Activated naive CD8-positive, alpha-beta T cell treated with anti-CD3 and anti-CD28 coated beads, Interleukin-2, amount 50 U/mL, for 24 hours (primary cell): ENCODE data around the gene B3GAT3.
"Not testable (repeated sequence)": the region's sequence is repeated elsewhere in the genome, so short reads cannot be mapped to it uniquely, and the experiment has no call there.

ENCODE experiments used
- ATAC-seq: fragments of 150-1000 bp; cut with Tn5 transposase; one replicate; pipeline ENCODE4 v1.10.0; 2021
- DNase-seq: peaks from one replicate; pipeline ENCODE4 v3.0.0; 2021
- H3K27ac Mint-ChIP-seq: one replicate; pipeline ENCODE4 v1.8.0; 2021; ENCODE audit warnings: mild to moderate bottlenecking, mixed read lengths
- H3K27me3 Mint-ChIP-seq: one replicate; pipeline ENCODE4 v1.8.0; 2021; ENCODE audit warnings: mixed read lengths
- H3K36me3 Mint-ChIP-seq: one replicate; pipeline ENCODE4 v1.8.0; 2021; ENCODE audit warnings: low read depth, mixed read lengths
- H3K4me1 Mint-ChIP-seq: one replicate; pipeline ENCODE4 v1.8.0; 2021; ENCODE audit warnings: mixed read lengths
- H3K4me3 Mint-ChIP-seq: one replicate; pipeline ENCODE4 v1.8.0; 2021; ENCODE audit warnings: mild to moderate bottlenecking, moderate library complexity, mixed read lengths
- H3K9me3 Mint-ChIP-seq: one replicate; pipeline ENCODE4 v1.8.0; 2021; ENCODE audit warnings: mixed read lengths

The B3GAT3 gene

DNA sequence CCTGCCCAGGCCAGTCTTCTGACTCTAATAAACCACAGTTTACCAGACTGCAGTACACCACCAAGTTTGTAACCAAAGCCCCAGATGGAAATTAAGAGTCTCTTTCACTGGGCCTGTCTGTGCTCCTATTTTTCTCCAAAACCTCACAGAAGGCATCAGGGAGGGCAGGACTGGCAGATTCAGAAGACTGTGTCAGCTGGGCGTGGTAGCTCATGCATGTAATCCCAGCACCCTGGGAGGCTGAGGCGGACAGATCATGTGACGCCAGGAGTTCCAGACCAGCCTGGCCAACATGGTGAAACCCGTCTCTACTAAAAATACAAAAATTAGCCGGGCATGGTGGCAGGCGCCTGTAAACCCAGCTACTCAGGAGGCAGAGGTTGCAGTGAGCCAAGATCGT lies 36.4 kb downstream of the B3GAT3 start:
- not testable (repeated sequence) for H3K4me3 Mint-ChIP-seq, ATAC-seq, H3K27ac Mint-ChIP-seq, DNase-seq, H3K27me3 Mint-ChIP-seq, H3K9me3 Mint-ChIP-seq
- Mint-ChIP-seq H3K36me3 (peaks cover 28% of the 10 kb centered on the region), H3K4me1 (peaks cover 24% of the 10 kb centered on the region)

DNA sequence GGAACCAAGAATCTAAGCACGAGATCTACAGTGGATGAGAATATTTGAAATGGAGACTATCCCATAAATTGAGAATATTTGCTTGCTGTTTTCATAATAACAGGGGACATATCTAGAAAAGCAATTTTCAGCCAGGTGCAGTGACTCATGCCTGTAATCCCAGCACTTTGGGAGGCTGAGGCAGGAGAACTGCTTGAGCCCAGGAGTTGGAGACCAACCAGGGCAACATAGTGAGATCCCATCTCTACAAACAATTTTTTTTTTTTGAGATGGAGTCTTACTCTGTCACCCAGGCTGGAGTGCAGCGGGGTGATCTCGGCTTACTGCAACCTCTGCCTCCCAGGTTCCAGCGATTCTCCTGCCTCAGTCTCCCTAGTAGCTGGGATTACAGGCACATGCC lies 40.1 kb downstream of the B3GAT3 start:
- not testable (repeated sequence) for DNase-seq, H3K4me3 Mint-ChIP-seq, H3K27ac Mint-ChIP-seq, H3K9me3 Mint-ChIP-seq, H3K27me3 Mint-ChIP-seq, H3K4me1 Mint-ChIP-seq, ATAC-seq
- peaks cover 20% of the 10 kb centered on the region for H3K36me3 Mint-ChIP-seq

GRCh38 chr11:62580959-62581715 lies 40.6 kb downstream of the B3GAT3 start:
- Mint-ChIP-seq H3K9me3 (no peaks in the 10 kb centered on the region), H3K27me3 (no peaks in the 10 kb centered on the region), H3K4me3 (no peak overlapping the region), H3K27ac (peak overlapping the region; percentile 67), H3K36me3 (peaks cover 19% of the 10 kb centered on the region), H3K4me1 (peaks cover 4% of the 10 kb centered on the region)
- DNase-seq (no peak), ATAC-seq (no peak)

- Mint-ChIP-seq H3K4me1 (peaks cover 9% of the 10 kb centered on the region), H3K4me3 (no peak overlapping the region), H3K9me3 (no peaks in the 10 kb centered on the region), H3K36me3 (peaks cover 22% of the 10 kb centered on the region), H3K27ac (no peak overlapping the region), H3K27me3 (no peaks in the 10 kb centered on the region)
- DNase-seq, result no peak
- ATAC-seq, result no peak
Observed at GRCh38 chr11:62579252-62579651, 42.5 kb downstream of the B3GAT3 start.

- H3K9me3 Mint-ChIP-seq, result no peaks in the 10 kb centered on the region
- peaks cover 26% of the 10 kb centered on the region for H3K36me3 Mint-ChIP-seq
- peaks cover 15% of the 10 kb centered on the region for H3K4me1 Mint-ChIP-seq
Observed at GRCh38 chr11:62578541-62578940, 43.2 kb downstream of the B3GAT3 start.

DNA sequence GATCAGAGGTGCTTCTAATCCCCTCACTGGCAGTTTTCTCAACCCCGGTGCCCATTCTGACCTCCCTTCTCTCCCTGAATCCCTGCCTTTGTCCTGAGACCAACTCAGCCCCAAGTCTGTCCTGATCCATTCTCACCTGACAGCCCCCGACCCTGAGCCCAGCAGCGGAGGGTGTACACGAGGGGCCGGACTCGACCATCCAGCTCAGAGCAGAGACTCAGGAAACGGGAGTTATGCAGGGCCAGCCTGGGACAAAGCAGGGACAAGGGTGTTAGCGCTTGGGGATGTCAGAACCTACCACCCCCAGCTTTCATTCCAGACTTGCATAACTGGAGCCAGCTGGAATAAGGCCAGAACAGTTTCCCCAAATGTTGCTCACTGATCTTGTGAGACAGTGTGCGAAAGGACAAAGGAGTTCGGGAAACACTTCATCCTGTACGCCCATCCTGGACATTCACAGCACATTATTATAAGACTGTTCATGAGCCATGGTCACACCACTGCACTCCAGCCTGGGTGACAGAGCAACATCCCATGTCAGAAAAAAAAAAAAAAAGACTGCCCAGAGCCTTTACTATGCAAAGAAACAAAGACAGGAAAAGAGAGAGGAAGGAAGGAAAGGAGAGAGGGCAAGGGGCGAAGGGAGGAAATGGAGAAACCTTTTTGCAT lies 44.6 kb downstream of the B3GAT3 start:
- H3K36me3 Mint-ChIP-seq, result peaks cover 37% of the 10 kb centered on the region

More at GRCh38 chr11:62578541-62578940, 43.2 kb downstream of the B3GAT3 start:
- H3K4me3 Mint-ChIP-seq, result no peak overlapping the region
- H3K27ac Mint-ChIP-seq, result no peak overlapping the region
- ATAC-seq, result no peak
- no peaks in the 10 kb centered on the region for H3K27me3 Mint-ChIP-seq
- no peak for DNase-seq

GRCh38 chr11:62575837-62576236 lies 45.9 kb downstream of the B3GAT3 start:
- no peaks in the 10 kb centered on the region for H3K9me3 Mint-ChIP-seq
- H3K4me3 Mint-ChIP-seq, result peak overlapping the region; percentile 99
- no peaks in the 10 kb centered on the region for H3K27me3 Mint-ChIP-seq
- no peak for DNase-seq
- ATAC-seq, result no peak
- H3K4me1 Mint-ChIP-seq, result peaks cover 41% of the 10 kb centered on the region
- peaks cover 47% of the 10 kb centered on the region for H3K36me3 Mint-ChIP-seq
- H3K27ac Mint-ChIP-seq, result peak overlapping the region; percentile 43

More for the DNA sequence above, 44.6 kb downstream of the B3GAT3 start:
- H3K27ac Mint-ChIP-seq, result no peak overlapping the region
- no peak overlapping the region for H3K4me3 Mint-ChIP-seq
- peaks cover 28% of the 10 kb centered on the region for H3K4me1 Mint-ChIP-seq
- no peak for DNase-seq
- no peaks in the 10 kb centered on the region for H3K27me3 Mint-ChIP-seq
- no peak for ATAC-seq
- no peaks in the 10 kb centered on the region for H3K9me3 Mint-ChIP-seq

GRCh38 chr11:62575156-62575555 lies 46.6 kb downstream of the B3GAT3 start:
- Mint-ChIP-seq H3K4me1 (peaks cover 47% of the 10 kb centered on the region), H3K27me3 (no peaks in the 10 kb centered on the region), H3K9me3 (no peaks in the 10 kb centered on the region), H3K4me3 (peak overlapping the region; percentile 99), H3K27ac (peak overlapping the region; percentile 98), H3K36me3 (peaks cover 52% of the 10 kb centered on the region)
- no peak for DNase-seq
- no peak for ATAC-seq

- ATAC-seq (peak; percentile 9), DNase-seq (peak; percentile 21)
- Mint-ChIP-seq H3K4me1 (peaks cover 54% of the 10 kb centered on the region), H3K27ac (peak overlapping the region; percentile 98), H3K4me3 (peak overlapping the region; percentile 99), H3K27me3 (no peaks in the 10 kb centered on the region), H3K9me3 (no peaks in the 10 kb centered on the region), H3K36me3 (peaks cover 59% of the 10 kb centered on the region)
Observed at GRCh38 chr11:62574363-62575071, 47.3 kb downstream of the B3GAT3 start.

GRCh38 chr11:62573592-62574362 lies 48.0 kb downstream of the B3GAT3 start, which contains the start of gene EEF1G:
TSS of gene EEF1G (minus strand) at chr11:62573891. CDS start at chr11:62573842, 49 bp downstream.
- peak; percentile 97 for DNase-seq
- H3K36me3 Mint-ChIP-seq, result peaks cover 64% of the 10 kb centered on the region
- no peaks in the 10 kb centered on the region for H3K9me3 Mint-ChIP-seq
- peak within 1 kb of the TSS; percentile 99 for H3K4me3 Mint-ChIP-seq
- H3K4me1 Mint-ChIP-seq, result peaks cover 56% of the 10 kb centered on the region
- H3K27ac Mint-ChIP-seq, result peak within 1 kb of the TSS; percentile 98
- H3K27me3 Mint-ChIP-seq, result no peaks in the 10 kb centered on the region
- peak; percentile 92 for ATAC-seq

GRCh38 chr11:62573006-62573591 lies 48.7 kb downstream of the B3GAT3 start:
- Mint-ChIP-seq H3K27me3 (no peaks in the 10 kb centered on the region), H3K36me3 (peaks cover 66% of the 10 kb centered on the region), H3K27ac (peak overlapping the region; percentile 98), H3K4me3 (peak overlapping the region; percentile 99), H3K9me3 (no peaks in the 10 kb centered on the region), H3K4me1 (peaks cover 60% of the 10 kb centered on the region)
- ATAC-seq (no peak), DNase-seq (no peak)

DNA sequence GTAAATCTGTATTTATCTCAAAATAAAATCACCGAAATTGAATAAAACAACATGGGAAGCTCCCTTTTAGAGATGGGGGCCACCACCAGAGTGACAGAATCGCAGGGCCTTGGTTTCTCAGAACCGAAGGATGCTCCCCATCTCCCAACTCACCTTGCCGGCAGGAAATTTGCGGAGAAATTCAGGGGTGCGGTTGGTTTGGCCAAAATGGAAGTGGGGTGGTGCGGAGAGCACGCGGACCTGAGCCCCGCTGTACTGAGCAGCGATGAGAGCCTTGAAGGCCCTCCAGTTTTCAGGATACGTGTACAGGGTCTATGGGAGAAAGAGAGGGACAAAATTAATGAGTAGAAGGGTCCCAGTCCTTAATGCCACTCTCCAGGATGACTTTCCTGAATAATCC lies 49.4 kb downstream of the B3GAT3 start:
- H3K27me3 Mint-ChIP-seq, result no peaks in the 10 kb centered on the region
- H3K36me3 Mint-ChIP-seq, result peaks cover 68% of the 10 kb centered on the region
- no peak for ATAC-seq
- H3K9me3 Mint-ChIP-seq, result no peaks in the 10 kb centered on the region
- H3K27ac Mint-ChIP-seq, result peak overlapping the region; percentile 98
- peaks cover 62% of the 10 kb centered on the region for H3K4me1 Mint-ChIP-seq
- DNase-seq, result no peak
- peak overlapping the region; percentile 99 for H3K4me3 Mint-ChIP-seq

- H3K27me3 Mint-ChIP-seq, H3K9me3 Mint-ChIP-seq, ATAC-seq, DNase-seq: not testable (repeated sequence)
- Mint-ChIP-seq H3K36me3 (peaks cover 76% of the 10 kb centered on the region), H3K27ac (peak overlapping the region; percentile 98), H3K4me1 (peaks cover 72% of the 10 kb centered on the region), H3K4me3 (peak overlapping the region; percentile 99)
Observed at GRCh38 chr11:62571493-62571892, 50.3 kb downstream of the B3GAT3 start.

- ATAC-seq, H3K9me3 Mint-ChIP-seq, DNase-seq, H3K27me3 Mint-ChIP-seq: not testable (repeated sequence)
- peaks cover 77% of the 10 kb centered on the region for H3K4me1 Mint-ChIP-seq
- H3K36me3 Mint-ChIP-seq, result peaks cover 80% of the 10 kb centered on the region
- H3K27ac Mint-ChIP-seq, result peak overlapping the region; percentile 98
- peak overlapping the region; percentile 99 for H3K4me3 Mint-ChIP-seq
Observed at GRCh38 chr11:62570903-62571302, 50.9 kb downstream of the B3GAT3 start.
